ENCODE measurements around the gene TAL1.
"Not testable (repeated sequence)": the region's sequence is repeated elsewhere in the genome, so short reads cannot be mapped to it uniquely, and the experiment has no call there.

TAL1 gene

GRCh38 chr1:47232187-47232874, at the start of gene TAL1:
TAL1 (minus strand) TSS chr1:47232225; CDS start chr1:47225888, 6,337 bp downstream.
- peak; percentile 98 for DNase-seq

GRCh38 chr1:47280142-47280541, 48.1 kb upstream of the TAL1 start:
- DNase-seq = no peak

- DNase-seq = no peak
Observed at GRCh38 chr1:47276850-47277249, 44.8 kb upstream of the TAL1 start.

- not testable (repeated sequence) for DNase-seq
Observed at GRCh38 chr1:47275811-47276210, 43.8 kb upstream of the TAL1 start.

GRCh38 chr1:47265529-47265928, 33.5 kb upstream of the TAL1 start:
- not testable (repeated sequence) for DNase-seq

- peak; percentile 81 for DNase-seq
Observed at GRCh38 chr1:47262787-47263413, 30.9 kb upstream of the TAL1 start.

GRCh38 chr1:47257224-47257623, 25.2 kb upstream of the TAL1 start:
- no peak for DNase-seq

GRCh38 chr1:47252795-47253194, 20.8 kb upstream of the TAL1 start:
- DNase-seq = no peak

GRCh38 chr1:47252369-47252768, 20.3 kb upstream of the TAL1 start:
- DNase-seq = no peak

GRCh38 chr1:47249755-47250154, 17.7 kb upstream of the TAL1 start:
- no peak for DNase-seq

- no peak for DNase-seq
Observed at GRCh38 chr1:47244339-47244862, 12.4 kb upstream of the TAL1 start.

GRCh38 chr1:47243910-47244309, 11.9 kb upstream of the TAL1 start:
- DNase-seq = no peak

GRCh38 chr1:47241114-47242113, 9.4 kb upstream of the TAL1 start:
- DNase-seq = peak; percentile 58

- peak; percentile 57 for DNase-seq
Observed at GRCh38 chr1:47238935-47239592, 7.0 kb upstream of the TAL1 start.

GRCh38 chr1:47235806-47236205, 3.8 kb upstream of the TAL1 start:
- no peak for DNase-seq

GRCh38 chr1:47235241-47235681, 3.2 kb upstream of the TAL1 start:
- no peak for DNase-seq

- DNase-seq = no peak
Observed at GRCh38 chr1:47233186-47233585, 1.2 kb upstream of the TAL1 start.

GRCh38 chr1:47231301-47232186, 481 bp downstream of the TAL1 start:
- DNase-seq = peak; percentile 92

GRCh38 chr1:47230692-47231300, 1.2 kb downstream of the TAL1 start:
- DNase-seq = no peak

GRCh38 chr1:47229886-47230691, 1.9 kb downstream of the TAL1 start:
- DNase-seq = peak; percentile 35

Data from OCI-M1 (cell line).